Glutamatergic neuron (in vitro differentiated cells): ENCODE results near the gene FCN3. TPM values are rescaled to one million over a fixed set of nuclear protein-coding genes. Genes with fewer than 3 reads are reported as not detected.

Source experiments
- DNase-seq: peaks from one replicate; pipeline ENCODE4 v3.0.0; 2022
- H3K27ac Mint-ChIP-seq: one replicate; pipeline ENCODE4 v1.8.0; 2020; ENCODE audit warnings: mild to moderate bottlenecking, mixed read lengths, inconsistent platforms; ENCODE audit not compliant: unreplicated experiment
- H3K27me3 Mint-ChIP-seq: one replicate; pipeline ENCODE4 v1.8.0; 2020; ENCODE audit warnings: mild to moderate bottlenecking, moderate library complexity, mixed read lengths, inconsistent platforms; ENCODE audit not compliant: unreplicated experiment
- H3K36me3 Mint-ChIP-seq: one replicate; pipeline ENCODE4 v1.8.0; 2020; ENCODE audit warnings: mild to moderate bottlenecking, mixed read lengths, inconsistent platforms; ENCODE audit not compliant: unreplicated experiment
- H3K4me1 Mint-ChIP-seq: one replicate; pipeline ENCODE4 v1.8.0; 2020; ENCODE audit warnings: mild to moderate bottlenecking, low read depth, mixed read lengths, inconsistent platforms; ENCODE audit not compliant: unreplicated experiment
- H3K4me3 Mint-ChIP-seq: one replicate; pipeline ENCODE4 v1.8.0; 2020; ENCODE audit warnings: mild to moderate bottlenecking, mixed read lengths, inconsistent platforms; ENCODE audit not compliant: unreplicated experiment
- H3K9me3 Mint-ChIP-seq: one replicate; pipeline ENCODE4 v1.8.0; 2020; ENCODE audit warnings: mild to moderate bottlenecking, moderate library complexity, mixed read lengths, inconsistent platforms; ENCODE audit not compliant: unreplicated experiment
- CTCF ChIP-seq: fragments of 200-600 bp; sonication (generic); IDR thresholded peaks from one replicate; pipeline ENCODE4 v1.5.0; 2021; ENCODE audit not compliant: partially characterized antibody, unreplicated experiment
- total RNA-seq: library from RNA; stranded (reverse); fragmentation: NEBNext Ultra II Directional; extraction: Animal tissue kit (Norgen Biotek cat#: 25700); gene quantifications from one replicate; pipeline ENCODE4 v1.2.1, GENCODE V29; 2021; ENCODE audit not compliant: unreplicated experiment

FCN3 gene
- total RNA-seq, 1 donor from 2014 or later: not detected

- DNase-seq: no peak
- no peak for TF ChIP-seq CTCF
- Mint-ChIP-seq H3K27me3 (peaks cover 4% of the 10 kb centered on the region), H3K4me1 (peaks cover 2% of the 10 kb centered on the region), H3K9me3 (no peaks in the 10 kb centered on the region), H3K27ac (no peak overlapping the region), H3K4me3 (no peak overlapping the region), H3K36me3 (no peaks in the 10 kb centered on the region)
Observed at GRCh38 chr1:27372022-27372807, 2.4 kb downstream of the FCN3 start.

- Mint-ChIP-seq H3K27me3 (peaks cover 6% of the 10 kb centered on the region), H3K9me3 (no peaks in the 10 kb centered on the region), H3K27ac (no peak overlapping the region), H3K36me3 (no peaks in the 10 kb centered on the region), H3K4me3 (no peak overlapping the region), H3K4me1 (peaks cover 8% of the 10 kb centered on the region)
- DNase-seq: no peak
- TF ChIP-seq CTCF: no peak
Observed at GRCh38 chr1:27368869-27369582, 5.6 kb downstream of the FCN3 start.

- H3K4me1 Mint-ChIP-seq: peaks cover 8% of the 10 kb centered on the region
- TF ChIP-seq CTCF: no peak
- H3K36me3 Mint-ChIP-seq: no peaks in the 10 kb centered on the region
- H3K9me3 Mint-ChIP-seq: peaks cover under 1% of the 10 kb centered on the region
- H3K27ac Mint-ChIP-seq: no peak overlapping the region
- DNase-seq: no peak
- peak overlapping the region; percentile 39 for H3K4me3 Mint-ChIP-seq
- peaks cover 6% of the 10 kb centered on the region for H3K27me3 Mint-ChIP-seq
Observed at GRCh38 chr1:27367160-27367650, 7.4 kb downstream of the FCN3 start.

- Mint-ChIP-seq H3K36me3 (no peaks in the 10 kb centered on the region), H3K9me3 (peaks cover 2% of the 10 kb centered on the region), H3K4me3 (peak within 1 kb of the TSS; percentile 85), H3K27me3 (peaks cover 6% of the 10 kb centered on the region), H3K4me1 (peaks cover 8% of the 10 kb centered on the region), H3K27ac (peak within 1 kb of the TSS; percentile 81)
- no peak for TF ChIP-seq CTCF
- peak; percentile 73 for DNase-seq
Observed at GRCh38 chr1:27366411-27367159, 8.0 kb downstream of the FCN3 start, which contains the start of gene MAP3K6. TSS of gene MAP3K6 (minus strand) at chr1:27366961. CDS start at chr1:27366597, 364 bp downstream.
